Measurements from ENCODE around the gene B3GNT3. TPM values are rescaled to one million over a fixed set of nuclear protein-coding genes. Genes with fewer than 3 reads are reported as not detected.
A peak's percentile ranks its signal among the peaks of the same experiment; 100 is the strongest.

Gene B3GNT3
- total and polyA plus RNA-seq, 2 donors (not counting 1 experiment from before 2014, with no cell fraction given), result 0.06 TPM; not detected in 1

DNA sequence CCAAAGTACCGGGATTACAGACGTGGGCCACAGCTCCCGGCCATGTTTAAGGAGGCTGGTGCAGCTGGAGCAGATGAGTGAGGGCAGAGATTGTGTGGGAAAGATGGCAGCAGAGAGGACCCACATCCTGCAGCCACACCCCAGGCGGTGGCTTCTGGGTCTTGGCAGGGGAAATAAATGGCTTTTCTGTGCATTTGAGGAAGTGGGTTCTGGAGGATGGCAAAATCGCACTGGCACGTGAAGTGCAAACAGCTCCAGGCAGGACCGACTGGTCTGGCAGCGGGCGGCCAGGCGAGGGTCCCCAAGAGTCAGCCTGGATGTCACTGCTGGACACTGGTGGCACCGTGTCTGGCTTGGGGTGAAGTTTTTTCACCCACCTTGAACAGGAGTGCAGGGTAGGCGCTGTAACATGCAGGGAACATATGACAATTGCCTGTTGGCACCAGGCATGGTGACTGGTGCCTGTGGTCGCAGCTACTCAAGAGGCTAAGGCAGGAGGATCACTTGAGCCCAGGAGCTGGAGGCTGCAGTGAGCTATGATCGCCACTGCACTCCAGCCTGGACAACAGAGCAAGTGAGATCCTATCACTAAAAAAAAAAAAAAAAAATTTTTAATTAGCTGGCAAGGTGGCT, 8.4 kb downstream of the B3GNT3 start:
- peaks cover 8 to 24% of the 10 kb centered on the region in 2 donors for H3K4me1 ChIP-seq (ENCODE audit: control insufficient read depth in 2 of 2, insufficient read depth in 2 of 2, low read length in 2 of 2)
- WGBS (ENCODE audit: insufficient coverage), result 7% methylated on average over 13 of the region's 14 CpGs
- peak overlapping the region; percentile 64 for H3K4me2 ChIP-seq (replicated peaks; ENCODE audit: low read depth, low read length, poor library complexity, severe bottlenecking)
- peak; percentile 41 for ATAC-seq (ENCODE audit: low read depth)
- Mint-ChIP-seq H3K27ac (peak overlapping the region; percentile 59), H3K27me3 (peaks cover 9% of the 10 kb centered on the region), H3K9me3 (ENCODE audit: insufficient read depth) (no peaks in the 10 kb centered on the region), H3K4me3 (peak overlapping the region; percentile 69), H3K4me1 (peaks cover 16% of the 10 kb centered on the region)
- H3K79me2 ChIP-seq (ENCODE audit: control insufficient read depth, insufficient read depth, low read length), result no peaks in the 10 kb centered on the region
- no peak overlapping the region for H3K9ac ChIP-seq (ENCODE audit: low read length)
- CTCF ChIA-PET, result interaction anchor here (0.6 to 1.4 kb wide), 4 partner anchors 9 to 697 kb away, joined by 3 to 4 read pairs (median 3); partner anchors contain the start of gene B3GNT3
- TF ChIP-seq, protein P1, sequence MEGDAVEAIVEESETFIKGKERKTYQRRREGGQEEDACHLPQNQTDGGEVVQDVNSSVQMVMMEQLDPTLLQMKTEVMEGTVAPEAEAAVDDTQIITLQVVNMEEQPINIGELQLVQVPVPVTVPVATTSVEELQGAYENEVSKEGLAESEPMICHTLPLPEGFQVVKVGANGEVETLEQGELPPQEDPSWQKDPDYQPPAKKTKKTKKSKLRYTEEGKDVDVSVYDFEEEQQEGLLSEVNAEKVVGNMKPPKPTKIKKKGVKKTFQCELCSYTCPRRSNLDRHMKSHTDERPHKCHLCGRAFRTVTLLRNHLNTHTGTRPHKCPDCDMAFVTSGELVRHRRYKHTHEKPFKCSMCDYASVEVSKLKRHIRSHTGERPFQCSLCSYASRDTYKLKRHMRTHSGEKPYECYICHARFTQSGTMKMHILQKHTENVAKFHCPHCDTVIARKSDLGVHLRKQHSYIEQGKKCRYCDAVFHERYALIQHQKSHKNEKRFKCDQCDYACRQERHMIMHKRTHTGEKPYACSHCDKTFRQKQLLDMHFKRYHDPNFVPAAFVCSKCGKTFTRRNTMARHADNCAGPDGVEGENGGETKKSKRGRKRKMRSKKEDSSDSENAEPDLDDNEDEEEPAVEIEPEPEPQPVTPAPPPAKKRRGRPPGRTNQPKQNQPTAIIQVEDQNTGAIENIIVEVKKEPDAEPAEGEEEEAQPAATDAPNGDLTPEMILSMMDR (IDR thresholded peaks at IDR 0.05), result no peak
- TF ChIP-seq EZH2 (IDR thresholded peaks at IDR 0.05; ENCODE audit: borderline replicate concordance, insufficient read depth, low read depth, low read length, poor library complexity, severe bottlenecking), result no peak
- peak overlapping the region; percentile 62 for H2AFZ ChIP-seq (ENCODE audit: insufficient read depth, low read depth, low read length, poor library complexity, severe bottlenecking)
- no peaks in the 10 kb centered on the region for H4K20me1 ChIP-seq (ENCODE audit: control insufficient read depth, insufficient read depth, low read length, poor library complexity, severe bottlenecking)
- POLR2A ChIA-PET, result interaction anchor here (0.7 kb wide), 2 partner anchors 21 to 49 kb away, joined by 3 to 5 read pairs; no protein-coding TSS in a partner anchor
- peak; percentile 57 for DNase-seq
- H3K9me3 ChIP-seq (ENCODE audit: control extremely low read depth in 1 of 3, control insufficient read depth in 2 of 3, insufficient read depth in 1 of 3, low read length in 2 of 3), result peaks cover 0 to 6% (median 0%) of the 10 kb centered on the region in 3 donors
- peaks cover 0 to 14% (median 1%) of the 10 kb centered on the region in 4 experiments for H3K27me3 ChIP-seq (replicated peaks in 1 of 4; ENCODE audit: control extremely low read depth in 1 of 4, control insufficient read depth in 3 of 4, insufficient read depth in 4 of 4, low read length in 3 of 4)
- no peak overlapping the region for H3K27ac ChIP-seq (ENCODE audit: low read length in 2 of 2)
- intact Hi-C loops (cut with micrococcal nuclease), result no loop called here
- no peaks in the 10 kb centered on the region for H3K36me3 ChIP-seq (replicated peaks in 1 of 2; ENCODE audit: control extremely low read depth in 1 of 2, control insufficient read depth in 1 of 2, extremely low read depth in 1 of 2, insufficient read depth in 2 of 2, low read length in 1 of 2)
- H3K4me3 ChIP-seq (ENCODE audit: control extremely low read depth in 1 of 5, extremely low read depth in 1 of 5, insufficient read depth in 1 of 5, low read depth in 2 of 5, low read length in 4 of 5), result no peak overlapping the region

DNA sequence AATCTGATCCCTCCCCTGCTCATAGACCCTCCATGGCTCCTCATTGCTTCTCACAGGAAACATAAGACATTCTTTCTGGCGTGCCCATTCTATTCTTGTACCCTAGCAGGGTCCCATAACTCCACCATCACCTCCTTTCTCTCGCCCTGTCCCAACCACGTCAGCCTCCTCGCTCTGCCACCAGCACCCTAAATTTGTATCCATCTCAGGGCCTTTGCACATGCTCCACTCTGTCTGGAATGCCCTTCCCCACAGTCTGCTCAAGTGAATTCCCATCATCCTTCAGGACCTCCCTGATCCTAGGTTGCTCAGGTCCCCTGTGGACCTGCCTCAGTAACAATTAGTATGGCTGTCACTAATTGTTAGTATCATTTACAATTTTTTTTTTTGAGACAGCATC, 10.5 kb downstream of the B3GNT3 start:
- Histone ChIP-seq H3K36me3 (replicated peaks in 1 of 2; ENCODE audit: control extremely low read depth in 1 of 2, control insufficient read depth in 1 of 2, extremely low read depth in 1 of 2, insufficient read depth in 2 of 2, low read length in 1 of 2) (no peaks in the 10 kb centered on the region), H2AFZ (ENCODE audit: insufficient read depth, low read depth, low read length, poor library complexity, severe bottlenecking) (no peak overlapping the region), H3K9ac (ENCODE audit: low read length) (no peak overlapping the region), H3K4me2 (replicated peaks; ENCODE audit: low read depth, low read length, poor library complexity, severe bottlenecking) (no peak overlapping the region), H3K79me2 (ENCODE audit: control insufficient read depth, insufficient read depth, low read length) (no peaks in the 10 kb centered on the region), H4K20me1 (ENCODE audit: control insufficient read depth, insufficient read depth, low read length, poor library complexity, severe bottlenecking) (no peaks in the 10 kb centered on the region), H3K4me3 (ENCODE audit: control extremely low read depth in 1 of 5, extremely low read depth in 1 of 5, insufficient read depth in 1 of 5, low read depth in 2 of 5, low read length in 4 of 5) (no peak overlapping the region), H3K27ac (ENCODE audit: low read length in 2 of 2) (no peak overlapping the region), H3K9me3 (ENCODE audit: control extremely low read depth in 1 of 3, control insufficient read depth in 2 of 3, insufficient read depth in 1 of 3, low read length in 2 of 3) (peaks cover 0 to 6% (median 0%) of the 10 kb centered on the region in 3 donors), H3K27me3 (replicated peaks in 1 of 4; ENCODE audit: control extremely low read depth in 1 of 4, control insufficient read depth in 3 of 4, insufficient read depth in 4 of 4, low read length in 3 of 4) (peaks cover 0 to 16% (median 1%) of the 10 kb centered on the region in 4 experiments), H3K4me1 (ENCODE audit: control insufficient read depth in 2 of 2, insufficient read depth in 2 of 2, low read length in 2 of 2) (peaks cover 8 to 24% of the 10 kb centered on the region in 2 donors)
- Mint-ChIP-seq H3K27me3 (peaks cover 11% of the 10 kb centered on the region), H3K27ac (no peak overlapping the region), H3K4me1 (peaks cover 16% of the 10 kb centered on the region), H3K9me3 (ENCODE audit: insufficient read depth) (no peaks in the 10 kb centered on the region), H3K4me3 (no peak overlapping the region)
- CTCF ChIA-PET, result no interaction called here
- ATAC-seq (ENCODE audit: low read depth), result no peak
- 94% methylated on average over 4 of the region's 4 CpGs for WGBS (ENCODE audit: insufficient coverage)
- DNase-seq, result no peak
- TF ChIP-seq, protein P1 (IDR thresholded peaks at IDR 0.05), result no peak
- TF ChIP-seq EZH2 (IDR thresholded peaks at IDR 0.05; ENCODE audit: borderline replicate concordance, insufficient read depth, low read depth, low read length, poor library complexity, severe bottlenecking), result no peak
- intact Hi-C loops (cut with micrococcal nuclease), result no loop called here
- POLR2A ChIA-PET, result no interaction called here

Measured in B cell (primary cell).